Epithelial cell of prostate (primary cell): Measurements from ENCODE around the gene PPP1R1C.

Source experiments
- DNase-seq: peaks from one replicate; pipeline ENCODE4 v3.0.0-alpha.2; 2011; ENCODE audit warnings: low read depth, low spot score
- H3K27ac ChIP-seq: fragments of 450-650 bp; 2 replicates; pipeline ENCODE4 v1.5.1; 2017; ENCODE audit warnings: mild to moderate bottlenecking

The PPP1R1C gene

GRCh38 chr2:182055993-182056392 is 70.3 kb downstream of the PPP1R1C start:
- no peak for DNase-seq
- H3K27ac ChIP-seq: no peak overlapping the region

GRCh38 chr2:182057002-182057401 is 71.3 kb downstream of the PPP1R1C start:
- no peak overlapping the region for H3K27ac ChIP-seq
- no peak for DNase-seq

GRCh38 chr2:182058056-182058455 is 72.4 kb downstream of the PPP1R1C start:
- H3K27ac ChIP-seq: no peak overlapping the region
- DNase-seq: no peak

DNA sequence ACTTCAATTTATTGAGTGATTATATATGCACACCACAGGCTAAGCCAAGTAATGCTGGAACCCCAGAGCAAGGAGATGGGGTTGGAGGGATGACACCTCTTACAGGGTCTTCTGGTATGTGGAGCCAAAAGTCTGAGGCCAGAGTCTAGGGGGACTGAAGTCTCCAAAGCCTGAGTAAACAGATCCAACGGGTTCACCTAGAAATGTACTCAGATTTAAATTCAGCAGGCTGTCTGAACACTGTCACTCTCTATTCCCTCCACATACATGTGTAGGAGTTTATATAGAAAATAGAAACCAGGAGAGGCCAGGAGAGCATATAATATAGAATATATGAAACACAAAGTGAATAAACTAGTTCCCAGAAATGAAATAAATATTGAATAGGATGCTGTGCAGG is 76.1 kb downstream of the PPP1R1C start:
- no peak overlapping the region for H3K27ac ChIP-seq
- DNase-seq: no peak

GRCh38 chr2:182062329-182062972 is 76.8 kb downstream of the PPP1R1C start:
- DNase-seq: no peak
- H3K27ac ChIP-seq: no peak overlapping the region

DNA sequence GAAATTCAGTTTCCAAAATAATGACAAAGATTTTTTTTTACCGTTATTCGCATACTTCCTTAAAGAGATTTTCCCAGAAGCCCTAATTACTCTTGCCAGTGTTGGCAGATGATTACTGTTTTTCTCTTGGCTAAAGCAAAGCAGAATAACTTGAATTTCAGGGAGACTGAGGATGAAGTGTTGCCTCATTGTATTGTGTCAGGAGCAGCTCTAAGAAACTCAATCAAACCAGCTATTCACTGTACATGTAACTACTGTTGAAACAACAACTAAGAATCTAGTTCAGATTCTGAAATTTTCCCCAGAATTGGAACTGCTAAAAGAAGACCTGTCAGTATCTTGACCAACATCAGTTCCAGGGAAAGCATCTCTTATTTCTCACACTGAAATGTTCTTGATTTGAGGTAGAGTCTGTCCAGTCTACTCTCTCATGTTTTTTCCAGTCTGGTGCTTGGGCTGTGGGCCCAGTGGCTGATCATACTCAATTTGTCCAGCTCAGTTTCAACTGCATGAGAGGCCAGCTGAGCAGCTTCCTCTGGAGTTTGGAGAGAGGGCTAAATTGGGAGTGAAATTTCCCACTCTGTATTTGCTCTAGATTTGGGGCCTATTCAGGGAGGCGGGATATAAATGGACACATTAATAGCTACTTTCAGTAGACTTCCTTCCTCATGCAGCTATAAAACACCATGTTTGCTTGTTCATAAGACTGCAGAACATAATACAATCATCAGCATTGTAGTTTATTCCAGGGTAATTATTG is 78.5 kb downstream of the PPP1R1C start:
- DNase-seq: no peak
- no peak overlapping the region for H3K27ac ChIP-seq

GRCh38 chr2:182066400-182067087 is 80.9 kb downstream of the PPP1R1C start:
- H3K27ac ChIP-seq: peak overlapping the region; percentile 3
- peak; percentile 45 for DNase-seq

GRCh38 chr2:182067393-182067792 is 81.7 kb downstream of the PPP1R1C start:
- no peak for DNase-seq
- no peak overlapping the region for H3K27ac ChIP-seq

- no peak for DNase-seq
- H3K27ac ChIP-seq: peak overlapping the region; percentile 35
Measured at GRCh38 chr2:182068811-182069210, 83.2 kb downstream of the PPP1R1C start.

DNA sequence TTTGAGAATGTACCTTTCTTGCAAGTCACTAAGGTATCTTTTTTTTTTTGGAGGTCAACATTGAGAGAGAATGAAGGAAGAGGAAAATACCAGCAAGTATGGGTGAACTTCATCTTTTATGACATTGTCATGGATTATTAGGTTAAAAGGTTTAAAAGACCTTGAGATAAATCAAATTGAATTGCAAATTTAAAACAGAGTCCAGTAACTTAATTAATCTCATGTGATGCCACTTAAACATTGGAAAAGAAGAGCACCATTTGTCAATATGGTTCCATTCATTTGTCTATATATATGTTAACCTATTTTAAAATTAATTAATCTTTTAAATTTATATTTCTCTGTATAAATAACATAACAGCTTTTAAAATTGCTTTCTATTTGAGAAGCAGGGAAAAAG is 83.8 kb downstream of the PPP1R1C start:
- peak overlapping the region; percentile 35 for H3K27ac ChIP-seq
- no peak for DNase-seq

DNA sequence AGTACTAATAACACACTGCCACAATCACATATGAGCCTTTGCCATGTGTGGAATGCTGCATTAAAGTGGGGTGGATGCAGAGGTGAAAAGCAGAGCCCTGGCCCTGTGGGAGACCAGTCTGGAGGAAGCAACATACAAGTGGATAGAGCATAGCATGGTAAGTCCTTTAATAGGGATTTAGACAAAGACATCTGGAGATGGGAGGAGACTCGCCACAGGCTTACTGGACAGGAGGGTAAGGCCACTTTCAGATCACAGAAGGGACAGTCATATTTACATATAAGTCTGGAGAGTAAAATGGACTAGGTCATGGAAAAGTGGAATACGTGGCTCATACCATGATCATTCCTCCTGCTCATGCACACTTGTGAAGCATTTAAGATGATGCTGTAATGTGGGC is 84.3 kb downstream of the PPP1R1C start:
- DNase-seq: no peak
- H3K27ac ChIP-seq: no peak overlapping the region

- H3K27ac ChIP-seq: no peak overlapping the region
- DNase-seq: no peak
Measured at GRCh38 chr2:182070736-182071135, 85.1 kb downstream of the PPP1R1C start.

DNA sequence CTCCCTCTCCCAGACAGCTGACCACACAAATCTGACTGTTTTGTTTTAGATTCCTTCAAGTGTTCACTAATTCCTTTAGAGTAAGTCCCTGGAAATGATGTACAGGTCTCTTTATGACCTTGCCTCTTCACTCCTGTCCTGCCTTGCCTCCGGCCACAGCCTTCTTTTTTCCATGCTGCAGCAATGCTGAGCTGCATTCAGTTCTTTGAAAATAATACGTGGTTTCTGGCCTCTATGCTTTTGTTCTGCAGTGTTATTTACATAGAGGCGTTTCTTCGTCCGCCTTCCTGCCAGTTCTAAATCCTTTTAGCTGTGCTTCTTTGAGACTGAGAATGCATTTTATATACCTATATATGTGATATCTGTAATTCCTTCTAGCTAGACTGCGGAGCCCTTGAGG is 87.2 kb downstream of the PPP1R1C start:
- H3K27ac ChIP-seq: no peak overlapping the region
- DNase-seq: no peak

DNA sequence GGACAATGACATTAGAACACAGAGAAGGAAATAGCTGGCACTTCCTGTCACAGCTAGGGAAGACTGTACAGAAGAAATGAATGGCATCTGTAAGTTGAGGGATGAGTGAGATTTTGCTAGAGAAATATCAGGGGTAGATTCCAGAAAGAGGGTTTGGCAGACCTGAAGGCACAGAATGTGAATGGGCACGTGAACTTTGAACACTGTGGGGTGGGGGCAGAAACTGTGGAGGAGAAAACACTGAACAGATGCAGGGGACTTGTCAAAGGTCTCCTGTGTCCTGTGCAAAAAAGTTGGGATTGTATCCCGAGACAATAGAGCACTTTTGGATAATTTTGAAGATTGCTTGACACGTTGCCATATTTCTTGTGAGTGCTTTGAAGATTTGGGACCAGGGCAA is 88.0 kb downstream of the PPP1R1C start:
- no peak for DNase-seq
- H3K27ac ChIP-seq: no peak overlapping the region

DNA sequence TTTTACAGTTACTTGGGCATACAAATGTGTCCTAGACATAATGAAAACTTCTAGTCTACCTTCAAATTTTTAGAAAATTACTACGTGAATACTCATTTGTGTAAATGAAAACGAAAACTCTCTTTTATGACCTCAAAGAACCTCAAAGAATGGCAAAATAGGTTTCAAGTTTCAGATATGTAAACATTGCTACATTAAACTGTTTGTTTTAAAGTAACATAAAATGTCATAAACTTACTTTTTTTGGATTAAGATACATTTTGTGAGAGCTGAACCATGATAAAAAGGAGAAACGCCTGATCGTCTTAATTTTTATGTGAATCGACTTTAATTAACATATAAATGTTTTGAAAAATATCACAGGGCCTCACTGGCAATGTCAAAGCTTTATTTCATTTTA is 91.4 kb downstream of the PPP1R1C start:
- no peak overlapping the region for H3K27ac ChIP-seq

DNA sequence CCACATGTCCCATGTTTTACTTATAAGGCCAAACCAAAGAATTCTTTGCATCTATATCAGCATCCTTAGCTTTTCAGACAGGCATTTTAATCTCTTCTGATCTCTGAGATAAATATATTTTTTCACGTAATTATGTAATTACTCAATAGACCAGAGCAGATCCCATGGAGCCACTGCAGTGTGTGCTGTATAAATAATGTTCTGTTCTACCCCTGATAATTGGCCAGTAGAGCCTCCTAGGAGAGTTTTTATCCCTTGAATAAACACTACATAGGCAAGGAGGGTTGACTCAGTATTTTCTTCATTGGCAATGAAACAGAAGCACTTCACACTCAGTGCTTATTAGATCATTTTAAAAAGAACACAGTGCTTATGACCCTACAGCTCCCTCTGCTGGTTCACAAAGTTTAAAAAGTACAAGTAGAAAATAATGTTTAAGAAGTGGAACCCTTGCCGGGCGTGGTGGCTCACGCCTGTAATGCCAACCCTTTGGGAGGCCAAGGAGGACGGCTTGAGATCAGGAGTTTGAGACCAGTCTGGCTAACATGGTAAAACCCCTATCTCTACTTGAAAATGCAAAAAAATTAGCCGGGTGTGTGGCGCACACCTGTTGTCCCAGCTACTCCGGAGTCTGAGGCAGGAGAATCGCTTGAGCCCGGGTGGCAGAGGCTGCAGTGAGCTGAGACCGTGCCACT is 91.9 kb downstream of the PPP1R1C start:
- peak; percentile 59 for DNase-seq

More for the DNA sequence above, 91.4 kb downstream of the PPP1R1C start:
- DNase-seq: no peak

GRCh38 chr2:182078988-182079602 is 93.4 kb downstream of the PPP1R1C start:
- DNase-seq: no peak
- H3K27ac ChIP-seq: no peak overlapping the region

More for the DNA sequence above, 91.9 kb downstream of the PPP1R1C start:
- no peak overlapping the region for H3K27ac ChIP-seq

- DNase-seq: no peak
Measured at GRCh38 chr2:182080493-182080892, 94.8 kb downstream of the PPP1R1C start.

GRCh38 chr2:182081602-182082260 is 96.1 kb downstream of the PPP1R1C start:
- no peak for DNase-seq
- no peak overlapping the region for H3K27ac ChIP-seq

More at GRCh38 chr2:182080493-182080892, 94.8 kb downstream of the PPP1R1C start:
- H3K27ac ChIP-seq: no peak overlapping the region
